H9 (cell line): Measurements from ENCODE around the gene ARPC4. TPM values are rescaled to one million over a fixed set of nuclear protein-coding genes. Genes with fewer than 3 reads are reported as not detected.

Experiments
- DNase-seq: peaks from one replicate; pipeline ENCODE4 v3.0.0-alpha.2; 2017
- H2AFZ ChIP-seq: one replicate; pipeline ENCODE4 v1.6.1; 2013; ENCODE audit warnings: mild to moderate bottlenecking, low read length, control low read depth, moderate library complexity
- H2AK5ac ChIP-seq: 2 replicates; pipeline ENCODE4 v1.6.1; 2013; ENCODE audit warnings: low read length, control low read depth, mixed read lengths; ENCODE audit not compliant: insufficient read length
- H2BK120ac ChIP-seq: one replicate; pipeline ENCODE4 v1.6.1; 2013; ENCODE audit warnings: low read depth, mild to moderate bottlenecking, low read length, control low read depth, inconsistent platforms; ENCODE audit not compliant: poor library complexity, severe bottlenecking
- H2BK12ac ChIP-seq: 2 replicates; pipeline ENCODE4 v1.6.1; 2013; ENCODE audit warnings: low read length, control low read depth, mixed read lengths, low read depth; ENCODE audit not compliant: insufficient read length
- H2BK15ac ChIP-seq: 2 replicates; pipeline ENCODE4 v1.6.1; 2013; ENCODE audit warnings: low read depth, low read length, control low read depth
- H2BK20ac ChIP-seq: one replicate; pipeline ENCODE4 v1.6.1; 2013; ENCODE audit warnings: low read depth, mild to moderate bottlenecking, low read length, control low read depth, inconsistent platforms; ENCODE audit not compliant: poor library complexity, severe bottlenecking
- H2BK5ac ChIP-seq: 2 replicates; pipeline ENCODE4 v1.6.1; 2013; ENCODE audit warnings: low read length, control low read depth, mixed read lengths; ENCODE audit not compliant: insufficient read length
- H3K14ac ChIP-seq: 2 replicates; pipeline ENCODE4 v1.6.1; 2013; ENCODE audit warnings: low read length, control low read depth; ENCODE audit not compliant: insufficient read depth
- H3K18ac ChIP-seq: 2 replicates; pipeline ENCODE4 v1.6.1; 2013; ENCODE audit warnings: low read depth, mild to moderate bottlenecking, mixed read lengths, low read length, control low read depth; ENCODE audit not compliant: insufficient read length
- H3K23ac ChIP-seq: 2 replicates; pipeline ENCODE4 v1.6.1; 2013; ENCODE audit warnings: low read length, control low read depth, mixed read lengths, low read depth; ENCODE audit not compliant: insufficient read length
- H3K23me2 ChIP-seq: 2 replicates; pipeline ENCODE4 v1.6.1; 2013; ENCODE audit warnings: low read depth, mild to moderate bottlenecking, mixed read lengths, low read length, control low read depth; ENCODE audit not compliant: insufficient read length, poor library complexity, severe bottlenecking
- H3K27ac ChIP-seq: 2 replicates; pipeline ENCODE4 v1.5.1; 2013; ENCODE audit warnings: low read length, control low read depth, mixed read lengths, low read depth; ENCODE audit not compliant: insufficient read length
- H3K27me3 ChIP-seq: 2 replicates; pipeline ENCODE4 v1.6.1; 2013; ENCODE audit warnings: low read length, control low read depth, inconsistent platforms; ENCODE audit not compliant: insufficient read depth
- H3K4ac ChIP-seq: 2 replicates; pipeline ENCODE4 v1.6.1; 2013; ENCODE audit warnings: low read depth, mild to moderate bottlenecking, control low read depth, inconsistent platforms, low read length, moderate library complexity
- H3K4me1 ChIP-seq: 2 replicates; pipeline ENCODE4 v1.6.1; 2013; ENCODE audit warnings: low read length, control low read depth, inconsistent platforms; ENCODE audit not compliant: insufficient read depth
- H3K4me2 ChIP-seq: 2 replicates; pipeline ENCODE4 v1.6.1; 2013; ENCODE audit warnings: low read length, control low read depth, mixed read lengths; ENCODE audit not compliant: insufficient read length, insufficient read depth
- H3K56ac ChIP-seq: 2 replicates; pipeline ENCODE4 v1.6.1; 2013; ENCODE audit warnings: low read depth, mild to moderate bottlenecking, mixed read lengths, low read length, control low read depth; ENCODE audit not compliant: insufficient read length
- H3K79me1 ChIP-seq: 2 replicates; pipeline ENCODE4 v1.6.1; 2013; ENCODE audit warnings: low read depth, mild to moderate bottlenecking, moderate library complexity, low read length, control low read depth, inconsistent platforms; ENCODE audit not compliant: insufficient read depth, poor library complexity, severe bottlenecking
- H3K79me2 ChIP-seq: 2 replicates; pipeline ENCODE4 v1.6.1; 2013; ENCODE audit warnings: low read length, control low read depth, inconsistent platforms; ENCODE audit not compliant: insufficient read depth
- H3K9ac ChIP-seq: 2 replicates; pipeline ENCODE4 v1.6.1; 2013; ENCODE audit warnings: low read length, control low read depth, mixed read lengths; ENCODE audit not compliant: insufficient read length; ENCODE audit errors: extremely low read depth
- H3K9me3 ChIP-seq: one replicate; pipeline ENCODE4 v1.6.1; 2013; ENCODE audit warnings: low read depth, low read length, inconsistent platforms; ENCODE audit not compliant: control insufficient read depth
- H3T11ph ChIP-seq: one replicate; pipeline ENCODE4 v1.6.1; 2013; ENCODE audit warnings: mild to moderate bottlenecking, low read length, control low read depth, inconsistent platforms
- H4K20me1 ChIP-seq: one replicate; pipeline ENCODE4 v1.6.1; 2013; ENCODE audit not compliant: control insufficient read depth, insufficient read length, insufficient read depth
- H4K5ac ChIP-seq: 2 replicates; pipeline ENCODE4 v1.6.1; 2013; ENCODE audit warnings: low read depth, mild to moderate bottlenecking, mixed read lengths, low read length, control low read depth; ENCODE audit not compliant: insufficient read length
- H4K8ac ChIP-seq: replicated peaks from 2 replicates; pipeline ENCODE4 v1.6.1; 2013; ENCODE audit warnings: low read length, control low read depth, mixed read lengths, low read depth; ENCODE audit not compliant: insufficient read length
- H4K91ac ChIP-seq: 2 replicates; pipeline ENCODE4 v1.6.1; 2013; ENCODE audit warnings: low read depth, mild to moderate bottlenecking, moderate library complexity, mixed read lengths, low read length, control low read depth; ENCODE audit not compliant: insufficient read length
- H3K27ac Mint-ChIP-seq, 3 experiments: 2 replicates in 2 of 3; 3 replicates in 1 of 3; pipeline ENCODE4 v1.8.0; 2020 to 2021; ENCODE audit warnings: mixed read lengths in 3 of 3, mild to moderate bottlenecking in 1 of 3, moderate library complexity in 1 of 3
- H3K27me3 Mint-ChIP-seq: 2 replicates; pipeline ENCODE4 v1.8.0; 2021; ENCODE audit warnings: low read depth, mild to moderate bottlenecking, moderate library complexity, mixed read lengths
- H3K36me3 Mint-ChIP-seq, 3 experiments: 2 replicates in 2 of 3; 3 replicates in 1 of 3; pipeline ENCODE4 v1.8.0; 2020 to 2021; ENCODE audit warnings: low read depth in 3 of 3, mixed read lengths in 3 of 3; ENCODE audit not compliant: insufficient read depth in 1 of 3
- H3K4me1 Mint-ChIP-seq, 2 experiments: 2 replicates each; pipeline ENCODE4 v1.8.0; 2020; ENCODE audit warnings: mixed read lengths in 2 of 2
- H3K4me3 Mint-ChIP-seq, 2 experiments: 2 replicates in 1 of 2; 3 replicates in 1 of 2; pipeline ENCODE4 v1.8.0; 2020 to 2021; ENCODE audit warnings: mild to moderate bottlenecking in 2 of 2, mixed read lengths in 2 of 2, moderate library complexity in 1 of 2
- H3K9me3 Mint-ChIP-seq, 2 experiments: 2 replicates in 1 of 2; 3 replicates in 1 of 2; pipeline ENCODE4 v1.8.0; 2020; ENCODE audit warnings: mild to moderate bottlenecking in 2 of 2, mixed read lengths in 2 of 2, moderate library complexity in 1 of 2
- WGBS: extraction: QIAGEN DNeasy Blood & Tissue Kit; methylation state at CpG from one replicate; pipeline ENCODE4 v1.1.7; 2013; ENCODE audit warnings: missing lambda C conversion rate, low lambda C conversion rate, mixed read lengths; ENCODE audit not compliant: insufficient read length; ENCODE audit errors: extremely low coverage; 5-methylcytosine and 5-hydroxymethylcytosine counted together
- total RNA-seq: library from RNA; stranded (reverse); gene quantifications from 2 replicates; pipeline ENCODE4 v1.2.1, GENCODE V29; 2021
- TF ChIP-seq, protein P1 (sequence below): fragments of 200-600 bp; sonication (generic); conservative IDR thresholded peaks from 3 replicates; pipeline ENCODE4 v1.8.0; 2021; ENCODE audit warnings: antibody characterized with exemption, mild to moderate bottlenecking

Gene ARPC4
- total RNA-seq, 1 experiment from 2014 or later = 161 TPM

DNA sequence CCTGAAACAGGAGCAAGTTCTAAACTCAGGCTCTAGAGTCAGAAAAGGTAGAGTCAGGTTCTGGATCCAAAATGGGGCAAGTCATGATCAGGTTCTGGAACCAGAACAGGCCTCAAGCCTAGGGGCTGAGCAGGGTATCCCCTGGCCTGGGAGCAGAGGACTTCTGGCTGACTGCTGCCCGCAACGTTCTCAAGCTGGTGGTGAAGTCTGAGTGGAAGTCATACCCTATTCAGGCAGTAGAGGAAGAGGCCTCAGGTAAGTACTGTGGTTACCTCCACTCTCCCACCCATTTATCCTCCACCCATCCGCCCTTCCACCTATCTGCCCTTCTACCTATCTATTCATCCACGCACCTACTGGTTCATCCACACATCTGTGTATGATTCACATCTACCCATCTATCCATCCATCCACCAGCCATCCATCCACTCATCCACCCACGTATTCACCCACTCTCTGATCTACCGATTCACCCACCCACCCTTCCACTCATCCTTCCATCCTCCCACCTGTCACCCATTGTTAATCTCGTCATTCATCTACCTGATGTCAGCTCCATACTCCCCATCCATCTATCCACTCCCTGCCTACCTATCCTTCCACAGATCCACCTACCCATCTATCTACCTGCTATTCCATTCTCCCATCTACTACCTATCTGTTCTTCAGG lies 25.9 kb downstream of the ARPC4 start:
- H3K79me1 ChIP-seq = no peaks in the 10 kb centered on the region
- H3K18ac ChIP-seq = no peak overlapping the region
- Mint-ChIP-seq H3K4me3 (no peak overlapping the region; a peak in 1 of 5 replicates), H3K4me1 (peaks cover 7 to 10% of the 10 kb centered on the region in 2 experiments), H3K27ac (no peak overlapping the region), H3K36me3 (no peaks in the 10 kb centered on the region; a peak in 1 of 7 replicates), H3K27me3 (peaks cover 4% of the 10 kb centered on the region), H3K9me3 (no peaks in the 10 kb centered on the region)
- H3K4ac ChIP-seq = no peak overlapping the region
- no peaks in the 10 kb centered on the region for H3K27me3 ChIP-seq
- no peak overlapping the region for H3K9ac ChIP-seq
- no peak overlapping the region for H4K8ac ChIP-seq
- no peak overlapping the region for H3T11ph ChIP-seq
- H4K91ac ChIP-seq = no peak overlapping the region
- no peak for DNase-seq
- H3K79me2 ChIP-seq = no peaks in the 10 kb centered on the region
- no peak overlapping the region for H2BK120ac ChIP-seq
- no peak overlapping the region for H3K23ac ChIP-seq
- no CpG with 5 or more reads among the region's 7 CpGs for WGBS
- H2BK5ac ChIP-seq = no peak overlapping the region
- no peak overlapping the region for H4K5ac ChIP-seq
- no peaks in the 10 kb centered on the region for H3K4me1 ChIP-seq
- H2AFZ ChIP-seq = no peak overlapping the region
- H4K20me1 ChIP-seq = no peaks in the 10 kb centered on the region
- H2BK15ac ChIP-seq = no peak overlapping the region
- no peak overlapping the region for H3K27ac ChIP-seq
- H3K14ac ChIP-seq = no peak overlapping the region
- H2BK20ac ChIP-seq = no peak overlapping the region
- H2BK12ac ChIP-seq = no peak overlapping the region
- no peaks in the 10 kb centered on the region for H3K23me2 ChIP-seq
- TF ChIP-seq, protein P1, sequence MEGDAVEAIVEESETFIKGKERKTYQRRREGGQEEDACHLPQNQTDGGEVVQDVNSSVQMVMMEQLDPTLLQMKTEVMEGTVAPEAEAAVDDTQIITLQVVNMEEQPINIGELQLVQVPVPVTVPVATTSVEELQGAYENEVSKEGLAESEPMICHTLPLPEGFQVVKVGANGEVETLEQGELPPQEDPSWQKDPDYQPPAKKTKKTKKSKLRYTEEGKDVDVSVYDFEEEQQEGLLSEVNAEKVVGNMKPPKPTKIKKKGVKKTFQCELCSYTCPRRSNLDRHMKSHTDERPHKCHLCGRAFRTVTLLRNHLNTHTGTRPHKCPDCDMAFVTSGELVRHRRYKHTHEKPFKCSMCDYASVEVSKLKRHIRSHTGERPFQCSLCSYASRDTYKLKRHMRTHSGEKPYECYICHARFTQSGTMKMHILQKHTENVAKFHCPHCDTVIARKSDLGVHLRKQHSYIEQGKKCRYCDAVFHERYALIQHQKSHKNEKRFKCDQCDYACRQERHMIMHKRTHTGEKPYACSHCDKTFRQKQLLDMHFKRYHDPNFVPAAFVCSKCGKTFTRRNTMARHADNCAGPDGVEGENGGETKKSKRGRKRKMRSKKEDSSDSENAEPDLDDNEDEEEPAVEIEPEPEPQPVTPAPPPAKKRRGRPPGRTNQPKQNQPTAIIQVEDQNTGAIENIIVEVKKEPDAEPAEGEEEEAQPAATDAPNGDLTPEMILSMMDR = no peak
- H3K56ac ChIP-seq = no peak overlapping the region
- no peak overlapping the region for H2AK5ac ChIP-seq
- H3K4me2 ChIP-seq = no peak overlapping the region
- H3K9me3 ChIP-seq = no peaks in the 10 kb centered on the region
